ENCODE data around the gene SERPINE3.

- TF ChIP-seq CTCF (IDR thresholded peaks at IDR 0.05) (no peak), POLR2A (IDR thresholded peaks at IDR 0.05) (no peak)
These were observed 34.1 kb upstream of the SERPINE3 start for GRCh38 chr13:51305271-51305967.

Data from thyroid gland (tissue), 4 donors.